GM15510 (cell line): ENCODE data around the gene CD274.
A peak's percentile ranks its signal among the peaks of the same experiment; 100 is the strongest.

Source experiments
- POLR2A ChIP-seq: IDR thresholded peaks from 3 replicates; pipeline ENCODE4 v1.6.1; 2011; ENCODE audit warnings: borderline replicate concordance; ENCODE audit not compliant: insufficient read length; ENCODE audit errors: extremely low read depth

Gene CD274

GRCh38 chr9:5449521-5450358, 602 bp upstream of the CD274 start:
- TF ChIP-seq POLR2A: no peak

- TF ChIP-seq POLR2A: no peak
Observed at GRCh38 chr9:5452286-5452609, 1.9 kb downstream of the CD274 start.

- no peak for TF ChIP-seq POLR2A
Observed at GRCh38 chr9:5453004-5453403, 2.7 kb downstream of the CD274 start.

- peak; percentile 33 for TF ChIP-seq POLR2A
Observed at GRCh38 chr9:5453673-5454072, 3.3 kb downstream of the CD274 start.

GRCh38 chr9:5455181-5455580, 4.8 kb downstream of the CD274 start:
- no peak for TF ChIP-seq POLR2A

- no peak for TF ChIP-seq POLR2A
Observed at GRCh38 chr9:5459289-5459829, 9.0 kb downstream of the CD274 start.

GRCh38 chr9:5460157-5460556, 9.8 kb downstream of the CD274 start:
- no peak for TF ChIP-seq POLR2A

- no peak for TF ChIP-seq POLR2A
Observed at GRCh38 chr9:5466005-5466404, 15.7 kb downstream of the CD274 start.

- TF ChIP-seq POLR2A: no peak
Observed at GRCh38 chr9:5466766-5467165, 16.4 kb downstream of the CD274 start.

GRCh38 chr9:5468850-5469249, 18.5 kb downstream of the CD274 start:
- TF ChIP-seq POLR2A: no peak

- no peak for TF ChIP-seq POLR2A
Observed at GRCh38 chr9:5470122-5470521, 19.8 kb downstream of the CD274 start.

- no peak for TF ChIP-seq POLR2A
Observed at GRCh38 chr9:5470816-5471215, 20.5 kb downstream of the CD274 start.

- no peak for TF ChIP-seq POLR2A
Observed at GRCh38 chr9:5478206-5478605, 27.9 kb downstream of the CD274 start.

GRCh38 chr9:5479994-5480694, 29.8 kb downstream of the CD274 start:
- TF ChIP-seq POLR2A: no peak

GRCh38 chr9:5480919-5481318, 30.6 kb downstream of the CD274 start:
- no peak for TF ChIP-seq POLR2A

- TF ChIP-seq POLR2A: no peak
Observed at GRCh38 chr9:5481322-5482040, 31.1 kb downstream of the CD274 start.

- no peak for TF ChIP-seq POLR2A
Observed at GRCh38 chr9:5482194-5482593, 31.9 kb downstream of the CD274 start.
